Lung (tissue), 12 donors: ENCODE measurements around the gene MT3. TPM values are rescaled to one million over a fixed set of nuclear protein-coding genes. Genes with fewer than 3 reads are reported as not detected.

ENCODE experiments used
- ATAC-seq: fragments of 200-7000 bp; cut with Tn5 transposase; one replicate; pipeline ENCODE4 v1.9.1; 2020; ENCODE audit warnings: moderate number of reproducible peaks; ENCODE audit not compliant: insufficient read depth, low FRiP score
- DNase-seq, 3 donors: peaks; one replicate each; pipeline ENCODE4 v3.0.0-alpha.2; 2013 to 2017
- H3K27ac ChIP-seq, 2 donors: one replicate each; pipeline ENCODE4 v1.5.1; 2013; ENCODE audit warnings: mild to moderate bottlenecking in 2 of 2, moderate library complexity in 2 of 2, control low read depth in 1 of 2, inconsistent platforms in 1 of 2, low read depth in 1 of 2, low read length in 1 of 2
- H3K27me3 ChIP-seq, 3 donors: one replicate each; pipeline ENCODE4 v1.5.1; 2013; ENCODE audit warnings: low read length in 2 of 3; ENCODE audit not compliant: control insufficient read depth in 3 of 3, insufficient read depth in 3 of 3
- H3K36me3 ChIP-seq, 4 donors: one replicate each; pipeline ENCODE4 v1.5.1; 2013; ENCODE audit warnings: low read length in 4 of 4, mild to moderate bottlenecking in 1 of 4, moderate library complexity in 1 of 4; ENCODE audit not compliant: control insufficient read depth in 4 of 4, insufficient read depth in 4 of 4
- H3K4me1 ChIP-seq, 5 donors: one replicate each; pipeline ENCODE4 v1.5.1; 2013; ENCODE audit warnings: low read length in 5 of 5, mild to moderate bottlenecking in 2 of 5, moderate library complexity in 1 of 5; ENCODE audit not compliant: control insufficient read depth in 5 of 5, insufficient read depth in 5 of 5
- H3K4me3 ChIP-seq: one replicate; pipeline ENCODE4 v1.5.1; 2013; ENCODE audit warnings: mild to moderate bottlenecking, control low read depth, moderate library complexity
- H3K9ac ChIP-seq, 2 donors: one replicate each; pipeline ENCODE4 v1.5.1; 2013; ENCODE audit warnings: low read length in 2 of 2, control low read depth in 1 of 2; ENCODE audit not compliant: insufficient read depth in 1 of 2
- H3K9me3 ChIP-seq, 4 donors: one replicate each; pipeline ENCODE4 v1.5.1; 2013; ENCODE audit warnings: low read length in 3 of 4, mild to moderate bottlenecking in 1 of 4, moderate library complexity in 1 of 4; ENCODE audit not compliant: control insufficient read depth in 4 of 4, insufficient read depth in 3 of 4
- CTCF ChIP-seq: IDR thresholded peaks from 2 replicates; pipeline ENCODE4 v1.5.1; 2012; ENCODE audit warnings: mild to moderate bottlenecking; ENCODE audit errors: control extremely low read depth, extremely low read depth
- WGBS, 2 donors: extraction: QIAGEN DNeasy Blood & Tissue Kit; methylation state at CpG; one replicate each; pipeline ENCODE4 v1.1.7; 2013; 5-methylcytosine and 5-hydroxymethylcytosine counted together
- polyA plus RNA-seq, 2 donors: library from polyadenylated mRNA; stranded (reverse); fragments of 200-250 nt; gene quantifications; one replicate each; pipeline ENCODE4 v1.2.1, GENCODE V29; 2013
- total RNA-seq, 2 donors: library from RNA; depleted of rRNA in 1 of 2; stranded (reverse); fragments of >200 nt in 1 of 2; gene quantifications; one replicate each; pipeline ENCODE4 v1.2.1, GENCODE V29; 2014 to 2021
- donor health status: control.
- donor health status: control.
- donor health status: Bipolar disorder and iron deficiency.
- donor health status: healthy.
- donor health status: DM: yes; HTN: yes; CAD: no.

The MT3 gene
- total and polyA plus RNA-seq, 4 donors, result 1.3 to 4.4 TPM; not detected in 2

- Histone ChIP-seq H3K36me3 (no peaks in the 10 kb centered on the region), H3K27ac (no peak overlapping the region), H3K27me3 (peaks cover 0 to 60% (median 52%) of the 10 kb centered on the region in 3 donors), H3K4me3 (no peak overlapping the region), H3K9me3 (peaks cover 0 to 10% (median 0%) of the 10 kb centered on the region in 4 donors), H3K4me1 (peaks cover 0 to 18% (median 0%) of the 10 kb centered on the region in 5 donors), H3K9ac (no peak overlapping the region)
- no peak for TF ChIP-seq CTCF
- no peak for ATAC-seq
- 84 to 90% methylated on average over 10 of the region's 10 CpGs for WGBS, 2 donors
- DNase-seq, result no peak
These were observed 41.9 kb downstream of the MT3 start for GRCh38 chr16:56631197-56631596.

DNA sequence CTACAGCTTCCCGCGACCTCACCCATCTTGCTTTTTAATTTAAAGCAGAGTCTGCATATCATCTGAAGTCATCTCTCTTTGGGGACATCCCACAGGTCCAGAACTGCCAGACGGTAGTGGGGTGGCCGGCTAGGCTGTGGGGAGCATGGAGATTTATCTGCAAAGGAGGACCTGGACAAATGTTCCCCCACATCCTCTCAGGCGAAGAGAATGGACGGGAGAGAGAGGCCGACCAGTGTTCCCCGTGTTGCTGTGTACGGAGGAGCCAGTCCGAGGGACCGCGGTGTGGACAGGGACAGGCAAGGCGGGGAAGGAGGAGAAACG, 42.5 kb downstream of the MT3 start:
- ATAC-seq (no peak), DNase-seq (no peak)
- Histone ChIP-seq H3K4me1 (peaks cover 0 to 12% (median 0%) of the 10 kb centered on the region in 5 donors), H3K4me3 (no peak overlapping the region), H3K27me3 (peaks cover 0 to 66% (median 56%) of the 10 kb centered on the region in 3 donors), H3K27ac (peak overlapping the region; percentile 17 to 87), H3K9ac (peak overlapping the region in 1 of 2 donors; percentile 28), H3K36me3 (no peaks in the 10 kb centered on the region), H3K9me3 (peaks cover 0 to 10% (median 0%) of the 10 kb centered on the region in 4 donors)
- TF ChIP-seq CTCF, result no peak
- 22 to 33% methylated on average over 14 of the region's 14 CpGs for WGBS, 2 donors

GRCh38 chr16:56632156-56632847, 43.0 kb downstream of the MT3 start, which contains the start of gene MT1M:
TSS of gene MT1M (plus strand) at chr16:56632659. CDS start at chr16:56632732, 73 bp downstream.
- Histone ChIP-seq H3K36me3 (no peaks in the 10 kb centered on the region), H3K4me1 (peaks cover 0 to 12% (median 0%) of the 10 kb centered on the region in 5 donors), H3K4me3 (peak within 1 kb of the TSS; percentile 37), H3K27ac (peak within 1 kb of the TSS; percentile 17 to 87), H3K9ac (peak within 1 kb of the TSS in 1 of 2 donors; percentile 28), H3K9me3 (peaks cover 0 to 10% (median 0%) of the 10 kb centered on the region in 4 donors), H3K27me3 (peaks cover 0 to 71% (median 59%) of the 10 kb centered on the region in 3 donors)
- ATAC-seq (peak; percentile 74), DNase-seq (peak; percentile 34 to 48 (median 39))
- 0 to 1% methylated on average over 59 to 61 of the region's 61 CpGs for WGBS, 2 donors
- TF ChIP-seq CTCF, result no peak
